Measurements from ENCODE around the gene IFNA17.
"Not testable (repeated sequence)": the region's sequence is repeated elsewhere in the genome, so short reads cannot be mapped to it uniquely, and the experiment has no call there.

- TF ChIP-seq, protein P1, sequence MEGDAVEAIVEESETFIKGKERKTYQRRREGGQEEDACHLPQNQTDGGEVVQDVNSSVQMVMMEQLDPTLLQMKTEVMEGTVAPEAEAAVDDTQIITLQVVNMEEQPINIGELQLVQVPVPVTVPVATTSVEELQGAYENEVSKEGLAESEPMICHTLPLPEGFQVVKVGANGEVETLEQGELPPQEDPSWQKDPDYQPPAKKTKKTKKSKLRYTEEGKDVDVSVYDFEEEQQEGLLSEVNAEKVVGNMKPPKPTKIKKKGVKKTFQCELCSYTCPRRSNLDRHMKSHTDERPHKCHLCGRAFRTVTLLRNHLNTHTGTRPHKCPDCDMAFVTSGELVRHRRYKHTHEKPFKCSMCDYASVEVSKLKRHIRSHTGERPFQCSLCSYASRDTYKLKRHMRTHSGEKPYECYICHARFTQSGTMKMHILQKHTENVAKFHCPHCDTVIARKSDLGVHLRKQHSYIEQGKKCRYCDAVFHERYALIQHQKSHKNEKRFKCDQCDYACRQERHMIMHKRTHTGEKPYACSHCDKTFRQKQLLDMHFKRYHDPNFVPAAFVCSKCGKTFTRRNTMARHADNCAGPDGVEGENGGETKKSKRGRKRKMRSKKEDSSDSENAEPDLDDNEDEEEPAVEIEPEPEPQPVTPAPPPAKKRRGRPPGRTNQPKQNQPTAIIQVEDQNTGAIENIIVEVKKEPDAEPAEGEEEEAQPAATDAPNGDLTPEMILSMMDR (IDR thresholded peaks at IDR 0.05 in 4 of 5, conservative IDR thresholded peaks at IDR 0.05 in 1 of 5) = not testable (repeated sequence)
- TF ChIP-seq POLR2A (IDR thresholded peaks at IDR 0.05) = not testable (repeated sequence)
Measured at GRCh38 chr9:21182810-21183736, 44.9 kb downstream of the IFNA17 start.

Data from gastrocnemius medialis (tissue), 4 donors.